Mesenchymal stem cell (in vitro differentiated cells and primary cell): ENCODE measurements around the gene C1QL3.
A peak's percentile ranks its signal among the peaks of the same experiment; 100 is the strongest.

ENCODE experiments used
- DNase-seq: peaks from one replicate; pipeline ENCODE4 v3.0.0-alpha.2; 2013
- H2AFZ ChIP-seq: one replicate; pipeline ENCODE4 v1.6.1; 2013; ENCODE audit warnings: low read depth, mild to moderate bottlenecking, control low read depth, inconsistent platforms, low read length, moderate library complexity
- H2AK5ac ChIP-seq: 2 replicates; pipeline ENCODE4 v1.6.1; 2013; ENCODE audit warnings: low read length, moderate library complexity, mild to moderate bottlenecking, inconsistent platforms; ENCODE audit not compliant: severe bottlenecking
- H2BK120ac ChIP-seq: one replicate; pipeline ENCODE4 v1.6.1; 2013; ENCODE audit warnings: low read depth, mild to moderate bottlenecking, inconsistent platforms, low read length, moderate library complexity
- H2BK12ac ChIP-seq, 2 experiments: one replicate each; pipeline ENCODE4 v1.6.1; 2013; ENCODE audit warnings: inconsistent platforms in 2 of 2, low read length in 2 of 2, mild to moderate bottlenecking in 2 of 2, moderate library complexity in 2 of 2, control low read depth in 1 of 2
- H2BK15ac ChIP-seq: one replicate; pipeline ENCODE4 v1.6.1; 2013; ENCODE audit warnings: mild to moderate bottlenecking, low read depth, inconsistent platforms; ENCODE audit not compliant: poor library complexity, severe bottlenecking
- H2BK5ac ChIP-seq: 2 replicates; pipeline ENCODE4 v1.6.1; 2013; ENCODE audit warnings: low read depth, mild to moderate bottlenecking, low read length, control low read depth, inconsistent platforms; ENCODE audit not compliant: poor library complexity, severe bottlenecking
- H3K14ac ChIP-seq, 2 experiments: one replicate each; pipeline ENCODE4 v1.6.1; 2013; ENCODE audit warnings: inconsistent platforms in 2 of 2, low read length in 2 of 2, control low read depth in 1 of 2, mild to moderate bottlenecking in 1 of 2, moderate library complexity in 1 of 2
- H3K18ac ChIP-seq, 2 experiments: one replicate each; pipeline ENCODE4 v1.6.1; 2013; ENCODE audit warnings: inconsistent platforms in 2 of 2, low read length in 2 of 2, control low read depth in 1 of 2, low read depth in 1 of 2, mild to moderate bottlenecking in 1 of 2
- H3K23ac ChIP-seq, 2 experiments: one replicate each; pipeline ENCODE4 v1.6.1; 2013; ENCODE audit warnings: inconsistent platforms in 2 of 2, low read length in 2 of 2, mild to moderate bottlenecking in 2 of 2, moderate library complexity in 2 of 2, control low read depth in 1 of 2
- H3K27ac ChIP-seq: 2 replicates; pipeline ENCODE4 v1.5.1; 2013; ENCODE audit warnings: mild to moderate bottlenecking, moderate library complexity, low read length, control low read depth, inconsistent platforms; ENCODE audit not compliant: poor library complexity, severe bottlenecking
- H3K27me3 ChIP-seq, 2 experiments: 2 replicates each; pipeline versions ENCODE4 v1.6.1 to v1.7.0; 2013; ENCODE audit warnings: low read length in 2 of 2, mild to moderate bottlenecking in 2 of 2, moderate library complexity in 2 of 2, control low read depth in 1 of 2, inconsistent platforms in 1 of 2; ENCODE audit not compliant: control insufficient read depth in 1 of 2, insufficient read depth in 1 of 2
- H3K36me3 ChIP-seq, 2 experiments: 2 replicates each; pipeline versions ENCODE4 v1.6.1 to v1.7.0; 2013; ENCODE audit warnings: low read length in 2 of 2, control low read depth in 1 of 2, inconsistent platforms in 1 of 2, low read depth in 1 of 2, mild to moderate bottlenecking in 1 of 2; ENCODE audit not compliant: insufficient read depth in 2 of 2, control insufficient read depth in 1 of 2
- H3K4ac ChIP-seq, 2 experiments: one replicate each; pipeline ENCODE4 v1.6.1; 2013; ENCODE audit warnings: inconsistent platforms in 2 of 2, low read length in 2 of 2, mild to moderate bottlenecking in 2 of 2, moderate library complexity in 2 of 2, control low read depth in 1 of 2, low read depth in 1 of 2
- H3K4me1 ChIP-seq: 2 replicates; pipeline ENCODE4 v1.6.1; 2013; ENCODE audit warnings: low read depth, low read length, control low read depth; ENCODE audit not compliant: control insufficient read depth, insufficient read depth
- H3K4me2 ChIP-seq: 2 replicates; pipeline ENCODE4 v1.6.1; 2013; ENCODE audit warnings: low read length, mild to moderate bottlenecking, inconsistent platforms; ENCODE audit not compliant: poor library complexity, severe bottlenecking
- H3K4me3 ChIP-seq, 2 experiments: 2 replicates each; pipeline versions ENCODE4 v1.5.1 to v1.7.0; 2013; ENCODE audit warnings: low read length in 2 of 2, mild to moderate bottlenecking in 2 of 2, control low read depth in 1 of 2, low read depth in 1 of 2; ENCODE audit not compliant: insufficient read depth in 1 of 2
- H3K79me1 ChIP-seq: replicated peaks from 2 replicates; pipeline ENCODE4 v1.6.1; 2013; ENCODE audit warnings: mild to moderate bottlenecking, control low read depth, low read length, inconsistent platforms; ENCODE audit not compliant: poor library complexity, severe bottlenecking
- H3K9ac ChIP-seq: 2 replicates; pipeline ENCODE4 v1.7.0; 2013; ENCODE audit warnings: mild to moderate bottlenecking, low read length, moderate library complexity
- H3K9me3 ChIP-seq: 2 replicates; pipeline ENCODE4 v1.7.0; 2013; ENCODE audit warnings: mild to moderate bottlenecking, low read length; ENCODE audit not compliant: control insufficient read depth
- H4K8ac ChIP-seq: one replicate; pipeline ENCODE4 v1.6.1; 2013; ENCODE audit warnings: inconsistent platforms, mild to moderate bottlenecking, low read length, moderate library complexity
- H4K91ac ChIP-seq: one replicate; pipeline ENCODE4 v1.6.1; 2013; ENCODE audit warnings: mild to moderate bottlenecking, low read length, inconsistent platforms
- WGBS: methylation state at CpG from one replicate; pipeline ENCODE4 v1.1.7; 2013; ENCODE audit warnings: mixed read lengths; 5-methylcytosine and 5-hydroxymethylcytosine counted together

Gene C1QL3

DNA sequence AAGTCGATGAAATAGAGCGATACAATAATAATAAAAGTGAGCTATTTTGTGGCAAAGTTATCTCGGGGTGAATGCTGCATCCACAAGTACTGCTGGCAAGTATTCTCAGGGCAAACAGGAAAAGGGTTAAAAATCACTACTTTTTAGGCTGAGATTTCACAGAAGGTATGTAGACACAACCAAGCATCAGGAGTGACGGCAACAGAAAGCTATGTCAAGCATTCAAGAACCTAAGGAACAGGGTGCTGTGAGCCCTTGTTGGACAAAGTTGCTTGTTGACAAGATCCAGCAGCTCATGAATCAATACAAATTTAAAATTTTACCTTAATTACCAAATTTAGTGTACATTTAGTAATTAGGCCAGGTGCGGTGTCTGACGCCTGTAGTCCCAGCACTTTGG lies 41.2 kb upstream of the C1QL3 start:
- H2BK120ac ChIP-seq, result no peak overlapping the region

GRCh38 chr10:16559236-16559773 lies 37.6 kb upstream of the C1QL3 start:
- no peak overlapping the region for H2AFZ ChIP-seq
- no peak overlapping the region for H3K4ac ChIP-seq
- H3K9me3 ChIP-seq, result no peaks in the 10 kb centered on the region
- H2BK5ac ChIP-seq, result no peak overlapping the region
- H2AK5ac ChIP-seq, result no peak overlapping the region
- H3K27me3 ChIP-seq, result no peaks in the 10 kb centered on the region
- no peak for DNase-seq
- H4K8ac ChIP-seq, result no peak overlapping the region
- H4K91ac ChIP-seq, result peak overlapping the region; percentile 20
- H3K23ac ChIP-seq, result no peak overlapping the region
- no peaks in the 10 kb centered on the region for H3K79me1 ChIP-seq
- H3K27ac ChIP-seq, result no peak overlapping the region
- no peak overlapping the region for H3K4me3 ChIP-seq
- H2BK12ac ChIP-seq, result no peak overlapping the region
- no peak overlapping the region for H3K9ac ChIP-seq
- H3K4me2 ChIP-seq, result no peak overlapping the region
- no peaks in the 10 kb centered on the region for H3K4me1 ChIP-seq
- H3K18ac ChIP-seq, result no peak overlapping the region
- 69% methylated on average over 5 of the region's 5 CpGs for WGBS
- no peaks in the 10 kb centered on the region for H3K36me3 ChIP-seq
- no peak overlapping the region for H3K14ac ChIP-seq
- H2BK15ac ChIP-seq, result no peak overlapping the region
- no peak overlapping the region for H2BK120ac ChIP-seq

More for the DNA sequence above, 41.2 kb upstream of the C1QL3 start:
- no peaks in the 10 kb centered on the region for H3K4me1 ChIP-seq
- H4K91ac ChIP-seq, result no peak overlapping the region
- peaks cover 0 to 6% of the 10 kb centered on the region in 2 experiments for H3K27me3 ChIP-seq
- no peak overlapping the region for H2BK15ac ChIP-seq
- no peak overlapping the region for H3K27ac ChIP-seq
- H3K4me2 ChIP-seq, result no peak overlapping the region
- no peak overlapping the region for H3K4me3 ChIP-seq
- 86% methylated on average over 6 of the region's 6 CpGs for WGBS
- no peak overlapping the region for H3K14ac ChIP-seq
- no peak overlapping the region for H3K23ac ChIP-seq
- no peaks in the 10 kb centered on the region for H3K9me3 ChIP-seq
- H3K4ac ChIP-seq, result no peak overlapping the region
- DNase-seq, result no peak
- H3K79me1 ChIP-seq, result no peaks in the 10 kb centered on the region
- H3K36me3 ChIP-seq, result no peaks in the 10 kb centered on the region
- H2AFZ ChIP-seq, result no peak overlapping the region
- no peak overlapping the region for H2AK5ac ChIP-seq
- H2BK12ac ChIP-seq, result no peak overlapping the region
- no peak overlapping the region for H3K9ac ChIP-seq
- H2BK5ac ChIP-seq, result no peak overlapping the region
- H4K8ac ChIP-seq, result no peak overlapping the region
- H3K18ac ChIP-seq, result no peak overlapping the region

- no peak overlapping the region for H3K9ac ChIP-seq
- no peak overlapping the region for H3K4me3 ChIP-seq
- H3K23ac ChIP-seq, result no peak overlapping the region
- H2BK5ac ChIP-seq, result no peak overlapping the region
- no peak overlapping the region for H3K4me2 ChIP-seq
- WGBS, result 90% methylated on average over 3 of the region's 4 CpGs
- H3K9me3 ChIP-seq, result no peaks in the 10 kb centered on the region
- no peak overlapping the region for H2AK5ac ChIP-seq
- H3K79me1 ChIP-seq, result no peaks in the 10 kb centered on the region
- no peaks in the 10 kb centered on the region for H3K4me1 ChIP-seq
- no peak for DNase-seq
- H3K27me3 ChIP-seq, result peaks cover 0 to 26% of the 10 kb centered on the region in 2 experiments
- H3K4ac ChIP-seq, result no peak overlapping the region
- no peak overlapping the region for H3K27ac ChIP-seq
- no peak overlapping the region for H3K18ac ChIP-seq
- no peak overlapping the region for H3K14ac ChIP-seq
- H4K8ac ChIP-seq, result no peak overlapping the region
- no peak overlapping the region for H2BK12ac ChIP-seq
- H3K36me3 ChIP-seq, result no peaks in the 10 kb centered on the region
- H4K91ac ChIP-seq, result no peak overlapping the region
- H2BK120ac ChIP-seq, result no peak overlapping the region
- H2BK15ac ChIP-seq, result no peak overlapping the region
- no peak overlapping the region for H2AFZ ChIP-seq
Measured at GRCh38 chr10:16547973-16548372, 26.3 kb upstream of the C1QL3 start.

GRCh38 chr10:16545116-16545736 lies 23.5 kb upstream of the C1QL3 start:
- 41% methylated on average over 3 of the region's 7 CpGs for WGBS
- no peak overlapping the region for H3K14ac ChIP-seq
- no peaks in the 10 kb centered on the region for H3K36me3 ChIP-seq
- no peaks in the 10 kb centered on the region for H3K79me1 ChIP-seq
- no peak overlapping the region for H4K91ac ChIP-seq
- no peak overlapping the region for H2BK5ac ChIP-seq
- H2BK12ac ChIP-seq, result no peak overlapping the region
- no peak overlapping the region for H2AFZ ChIP-seq
- H2BK120ac ChIP-seq, result no peak overlapping the region
- peak; percentile 34 for DNase-seq
- H2AK5ac ChIP-seq, result no peak overlapping the region
- no peak overlapping the region for H3K4ac ChIP-seq
- no peak overlapping the region for H4K8ac ChIP-seq
- no peak overlapping the region for H2BK15ac ChIP-seq
- no peak overlapping the region for H3K23ac ChIP-seq
- H3K27ac ChIP-seq, result no peak overlapping the region
- peaks cover 0 to 42% of the 10 kb centered on the region in 2 experiments for H3K27me3 ChIP-seq
- no peaks in the 10 kb centered on the region for H3K4me1 ChIP-seq
- no peak overlapping the region for H3K9ac ChIP-seq
- no peak overlapping the region for H3K18ac ChIP-seq
- H3K4me3 ChIP-seq, result no peak overlapping the region
- H3K4me2 ChIP-seq, result no peak overlapping the region
- H3K9me3 ChIP-seq, result no peaks in the 10 kb centered on the region
